OCI-LY3 (cell line): ENCODE data around the gene NPY5R.

Source experiments
- H2AFZ ChIP-seq: fragments of 200-600, 300-600 bp; shearing (Covaris generic); 2 replicates; pipeline ENCODE4 v1.6.0; 2014; ENCODE audit warnings: antibody characterized with exemption, low read depth, low read length
- H3K27ac ChIP-seq: fragments of 200-600, 300-600 bp; sonication (generic); 2 replicates; pipeline ENCODE4 v1.5.1; 2014; ENCODE audit warnings: mild to moderate bottlenecking, low read length, moderate library complexity, mixed read lengths
- H3K27me3 ChIP-seq: fragments of 200-600, 300-600 bp; sonication (generic); 2 replicates; pipeline ENCODE4 v1.6.1; 2014; ENCODE audit warnings: low read depth, low read length, mixed read lengths
- H3K36me3 ChIP-seq: fragments of 200-600, 300-600 bp; sonication (generic); replicated peaks from 2 replicates; pipeline ENCODE3; 2014; ENCODE audit warnings: low read depth, low read length, mixed read lengths
- H3K4me1 ChIP-seq: fragments of 300-600, 200-600 bp; sonication (generic); 2 replicates; pipeline ENCODE4 v1.6.1; 2014; ENCODE audit warnings: low read length, mixed read lengths
- H3K4me2 ChIP-seq: fragments of 200-600, 300-600 bp; sonication (generic); 2 replicates; pipeline ENCODE4 v1.6.1; 2014; ENCODE audit warnings: low read length, mixed read lengths
- H3K4me3 ChIP-seq: fragments of 300-600, 200-600 bp; sonication (generic); 2 replicates; pipeline ENCODE4 v1.5.1; 2014; ENCODE audit warnings: antibody characterized with exemption, mild to moderate bottlenecking, low read length, moderate library complexity
- H3K79me2 ChIP-seq: fragments of 300-600, 200-600 bp; shearing (Covaris generic); 2 replicates; pipeline ENCODE4 v1.6.1; 2014; ENCODE audit warnings: mild to moderate bottlenecking, low read length, mixed read lengths
- H3K9ac ChIP-seq: fragments of 300-600, 200-600 bp; shearing (Covaris generic); 2 replicates; pipeline ENCODE4 v1.6.0; 2014; ENCODE audit warnings: mild to moderate bottlenecking, low read length, moderate library complexity
- H3K9me3 ChIP-seq: fragments of 200-600, 300-600 bp; shearing (Covaris generic); 2 replicates; pipeline ENCODE4 v1.6.1; 2014; ENCODE audit warnings: low read length, mixed read lengths; ENCODE audit not compliant: insufficient read depth
- H4K20me1 ChIP-seq: fragments of 200-600, 300-600 bp; sonication (generic); 2 replicates; pipeline ENCODE4 v1.6.1; 2016; ENCODE audit warnings: low read length, mixed read lengths; ENCODE audit not compliant: insufficient read depth
- CTCF ChIP-seq: fragments of 200-600, 300-600 bp; sonication (generic); IDR thresholded peaks from 2 replicates; pipeline ENCODE4 v1.5.1; 2014; ENCODE audit warnings: antibody characterized with exemption, low read length, low read depth
- EZH2phosphoT487 ChIP-seq: fragments of 200-600 bp; shearing (Covaris generic); IDR thresholded peaks from 2 replicates; pipeline ENCODE4 v1.6.1; 2018; ENCODE audit warnings: antibody characterized with exemption, mixed run types, low read depth

The NPY5R gene

DNA sequence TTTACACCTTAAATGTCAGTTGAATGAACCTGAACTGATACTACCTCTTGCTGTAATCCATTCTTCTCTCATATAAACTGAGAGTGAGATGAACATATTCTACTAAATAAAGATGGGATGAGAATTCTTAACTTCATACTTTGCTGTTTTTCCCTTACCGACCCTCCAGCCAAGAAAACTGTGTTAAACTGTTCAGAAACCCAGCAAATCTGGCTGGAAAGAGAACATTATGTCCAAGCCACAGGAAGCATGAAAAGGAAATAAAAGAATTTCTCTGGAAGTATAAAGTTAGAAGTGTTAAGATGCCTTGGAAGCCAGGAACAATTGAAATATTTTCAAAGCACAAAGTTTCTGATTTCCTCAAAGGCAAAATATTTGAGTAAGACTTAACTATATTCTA, 34.2 kb upstream of the NPY5R start:
- Histone ChIP-seq H3K79me2 (no peaks in the 10 kb centered on the region), H2AFZ (no peak overlapping the region), H3K36me3 (no peaks in the 10 kb centered on the region), H3K4me1 (no peaks in the 10 kb centered on the region), H3K9me3 (no peaks in the 10 kb centered on the region), H3K9ac (no peak overlapping the region), H3K4me2 (no peak overlapping the region), H3K27me3 (no peaks in the 10 kb centered on the region), H3K27ac (no peak overlapping the region), H4K20me1 (no peaks in the 10 kb centered on the region), H3K4me3 (no peak overlapping the region)
- TF ChIP-seq EZH2phosphoT487 = no peak
- TF ChIP-seq CTCF = no peak

DNA sequence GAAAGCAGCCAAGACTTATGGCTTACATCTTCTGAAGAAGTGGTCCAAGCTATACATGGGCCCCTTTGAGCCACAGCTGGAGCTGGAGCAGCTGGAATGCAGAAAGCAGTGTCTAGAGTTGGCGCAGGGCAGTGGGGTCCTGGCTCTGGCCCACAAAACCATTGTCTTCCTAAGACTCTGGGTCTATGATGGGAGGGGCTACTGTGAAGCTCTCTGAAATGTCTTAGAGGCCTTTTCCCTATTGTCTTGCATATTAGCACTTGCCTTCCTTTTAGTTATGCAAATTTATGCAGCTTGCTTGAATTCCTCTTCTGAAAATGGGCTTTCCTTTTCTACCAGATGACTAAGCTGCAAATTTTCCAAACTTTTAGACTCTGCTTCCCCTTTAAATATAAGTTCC, 26.6 kb upstream of the NPY5R start:
- H3K36me3 ChIP-seq = no peaks in the 10 kb centered on the region
- H3K9me3 ChIP-seq = peaks cover 6% of the 10 kb centered on the region; the same call in 1 of the 2 replicates
- H3K27ac ChIP-seq = no peak overlapping the region
- no peaks in the 10 kb centered on the region for H3K27me3 ChIP-seq
- H2AFZ ChIP-seq = no peak overlapping the region
- H3K4me3 ChIP-seq = no peak overlapping the region
- H3K4me2 ChIP-seq = no peak overlapping the region
- H4K20me1 ChIP-seq = no peaks in the 10 kb centered on the region
- H3K4me1 ChIP-seq = no peaks in the 10 kb centered on the region
- no peaks in the 10 kb centered on the region for H3K79me2 ChIP-seq
- no peak overlapping the region for H3K9ac ChIP-seq
- no peak for TF ChIP-seq EZH2phosphoT487
- TF ChIP-seq CTCF = no peak

DNA sequence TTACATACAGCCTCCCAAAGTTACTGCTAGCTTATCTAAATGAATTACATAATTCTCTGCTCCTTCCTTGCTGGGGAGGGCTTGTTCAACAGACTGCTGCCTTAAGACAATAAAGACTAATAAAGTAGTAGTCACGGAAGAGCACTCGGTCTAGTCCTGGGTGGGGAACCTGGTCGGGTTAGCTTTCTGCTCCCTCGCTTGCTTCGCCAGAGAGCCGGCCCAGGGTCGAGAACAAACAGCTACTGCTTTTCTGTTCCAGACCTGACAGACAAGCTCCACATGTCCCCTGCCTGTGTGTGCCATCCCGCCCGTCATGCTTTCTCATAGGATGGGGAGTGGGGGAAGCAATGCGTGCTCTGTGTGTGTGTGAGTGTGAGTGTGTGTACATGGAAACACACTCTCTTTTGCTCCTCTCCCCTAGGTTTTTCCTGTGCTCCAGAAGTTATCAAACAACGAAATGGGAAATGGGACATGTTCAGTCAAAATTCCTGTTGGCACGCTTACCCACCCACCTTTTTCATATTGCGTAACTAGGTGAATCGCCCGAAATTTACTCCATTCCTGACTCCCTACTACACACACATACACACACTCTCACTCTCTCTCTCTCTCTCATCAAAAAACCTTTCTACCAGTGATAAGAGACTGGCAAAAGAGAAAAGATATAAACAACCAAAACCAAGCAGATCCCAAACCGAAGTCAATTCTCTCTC, 12.6 kb upstream of the NPY5R start:
- Histone ChIP-seq H3K4me3 (no peak overlapping the region), H3K4me2 (no peak overlapping the region), H3K4me1 (peaks cover 10% of the 10 kb centered on the region), H3K9ac (no peak overlapping the region), H3K27me3 (no peaks in the 10 kb centered on the region), H3K27ac (no peak overlapping the region), H3K36me3 (no peaks in the 10 kb centered on the region), H3K79me2 (no peaks in the 10 kb centered on the region), H3K9me3 (no peaks in the 10 kb centered on the region), H2AFZ (no peak overlapping the region), H4K20me1 (no peaks in the 10 kb centered on the region)
- no peak for TF ChIP-seq CTCF
- TF ChIP-seq EZH2phosphoT487 = no peak

- Histone ChIP-seq H3K27ac (no peak overlapping the region), H2AFZ (no peak overlapping the region)
These were observed 11.9 kb upstream of the NPY5R start for GRCh38 chr4:163331629-163332376.

More at GRCh38 chr4:163331629-163332376, 11.9 kb upstream of the NPY5R start:
- Histone ChIP-seq H3K4me3 (no peak overlapping the region), H3K9ac (no peak overlapping the region), H3K79me2 (no peaks in the 10 kb centered on the region), H3K4me1 (peaks cover 10% of the 10 kb centered on the region), H3K4me2 (0 out of 2 replicates have a peak overlapping the region, but pooled peaks have one; percentile 75), H3K9me3 (no peaks in the 10 kb centered on the region), H3K27me3 (no peaks in the 10 kb centered on the region), H4K20me1 (no peaks in the 10 kb centered on the region), H3K36me3 (no peaks in the 10 kb centered on the region)
- TF ChIP-seq CTCF (no peak), EZH2phosphoT487 (no peak)
